Measurements from ENCODE around the gene MFGE8.

Gene MFGE8

GRCh38 chr15:88897142-88897455 is 16.1 kb downstream of the MFGE8 start:
- ATAC-seq, result no peak; the same call in 2 of the 3 replicates

GRCh38 chr15:88896333-88897033 is 16.7 kb downstream of the MFGE8 start:
- TF ChIP-seq ARNTL (CRISPR knock-in tag; IDR thresholded peaks at IDR 0.05; ENCODE audit: borderline replicate concordance, low read depth) (no peak), PATZ1 (CRISPR knock-in tag; IDR thresholded peaks at IDR 0.05; ENCODE audit: borderline replicate concordance) (no peak), ZFP30 (CRISPR knock-in tag; IDR thresholded peaks at IDR 0.05) (no peak), TOX (CRISPR knock-in tag; IDR thresholded peaks at IDR 0.05; ENCODE audit: borderline replicate concordance) (no peak), RARB (CRISPR knock-in tag; IDR thresholded peaks at IDR 0.05) (no peak), CSDC2 (CRISPR knock-in tag; IDR thresholded peaks at IDR 0.05) (no peak), ZC3H10 (CRISPR knock-in tag; IDR thresholded peaks at IDR 0.05) (no peak), ESRRG (CRISPR knock-in tag; IDR thresholded peaks at IDR 0.05) (no peak), ISL1 (CRISPR knock-in tag; IDR thresholded peaks at IDR 0.05) (no peak)
- TF ChIP-seq, protein P1, sequence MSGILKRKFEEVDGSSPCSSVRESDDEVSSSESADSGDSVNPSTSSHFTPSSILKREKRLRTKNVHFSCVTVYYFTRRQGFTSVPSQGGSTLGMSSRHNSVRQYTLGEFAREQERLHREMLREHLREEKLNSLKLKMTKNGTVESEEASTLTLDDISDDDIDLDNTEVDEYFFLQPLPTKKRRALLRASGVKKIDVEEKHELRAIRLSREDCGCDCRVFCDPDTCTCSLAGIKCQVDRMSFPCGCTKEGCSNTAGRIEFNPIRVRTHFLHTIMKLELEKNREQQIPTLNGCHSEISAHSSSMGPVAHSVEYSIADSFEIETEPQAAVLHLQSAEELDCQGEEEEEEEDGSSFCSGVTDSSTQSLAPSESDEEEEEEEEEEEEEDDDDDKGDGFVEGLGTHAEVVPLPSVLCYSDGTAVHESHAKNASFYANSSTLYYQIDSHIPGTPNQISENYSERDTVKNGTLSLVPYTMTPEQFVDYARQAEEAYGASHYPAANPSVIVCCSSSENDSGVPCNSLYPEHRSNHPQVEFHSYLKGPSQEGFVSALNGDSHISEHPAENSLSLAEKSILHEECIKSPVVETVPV (CRISPR knock-in tag; IDR thresholded peaks at IDR 0.05), result no peak
- ATAC-seq, result no peak

More at GRCh38 chr15:88897142-88897455, 16.1 kb downstream of the MFGE8 start:
- TF ChIP-seq, protein P1 (CRISPR knock-in tag; IDR thresholded peaks at IDR 0.05), result no peak
- TF ChIP-seq TCF4 (CRISPR knock-in tag; IDR thresholded peaks at IDR 0.05; ENCODE audit: borderline replicate concordance) (no peak), ZNF565 (CRISPR knock-in tag; conservative IDR thresholded peaks at IDR 0.05; ENCODE audit: low read depth) (no peak), PPARA (CRISPR knock-in tag; IDR thresholded peaks at IDR 0.05; ENCODE audit: borderline replicate concordance) (no peak), ZNF70 (CRISPR knock-in tag; IDR thresholded peaks at IDR 0.05) (no peak), ZFP30 (CRISPR knock-in tag; IDR thresholded peaks at IDR 0.05) (no peak), ISL1 (CRISPR knock-in tag; IDR thresholded peaks at IDR 0.05) (no peak), CSDC2 (CRISPR knock-in tag; IDR thresholded peaks at IDR 0.05) (no peak), ESRRG (CRISPR knock-in tag; IDR thresholded peaks at IDR 0.05) (no peak), ZC3H10 (CRISPR knock-in tag; IDR thresholded peaks at IDR 0.05) (no peak), ZNF8 (CRISPR knock-in tag; IDR thresholded peaks at IDR 0.05) (no peak), OSR1 (CRISPR knock-in tag; IDR thresholded peaks at IDR 0.05) (no peak), PATZ1 (CRISPR knock-in tag; IDR thresholded peaks at IDR 0.05; ENCODE audit: borderline replicate concordance) (no peak), SNAI2 (CRISPR knock-in tag; IDR thresholded peaks at IDR 0.05) (no peak), ARNTL (CRISPR knock-in tag; IDR thresholded peaks at IDR 0.05; ENCODE audit: borderline replicate concordance, low read depth) (no peak), GLIS3 (CRISPR knock-in tag; IDR thresholded peaks at IDR 0.05) (no peak)
- TF ChIP-seq, protein P2, sequence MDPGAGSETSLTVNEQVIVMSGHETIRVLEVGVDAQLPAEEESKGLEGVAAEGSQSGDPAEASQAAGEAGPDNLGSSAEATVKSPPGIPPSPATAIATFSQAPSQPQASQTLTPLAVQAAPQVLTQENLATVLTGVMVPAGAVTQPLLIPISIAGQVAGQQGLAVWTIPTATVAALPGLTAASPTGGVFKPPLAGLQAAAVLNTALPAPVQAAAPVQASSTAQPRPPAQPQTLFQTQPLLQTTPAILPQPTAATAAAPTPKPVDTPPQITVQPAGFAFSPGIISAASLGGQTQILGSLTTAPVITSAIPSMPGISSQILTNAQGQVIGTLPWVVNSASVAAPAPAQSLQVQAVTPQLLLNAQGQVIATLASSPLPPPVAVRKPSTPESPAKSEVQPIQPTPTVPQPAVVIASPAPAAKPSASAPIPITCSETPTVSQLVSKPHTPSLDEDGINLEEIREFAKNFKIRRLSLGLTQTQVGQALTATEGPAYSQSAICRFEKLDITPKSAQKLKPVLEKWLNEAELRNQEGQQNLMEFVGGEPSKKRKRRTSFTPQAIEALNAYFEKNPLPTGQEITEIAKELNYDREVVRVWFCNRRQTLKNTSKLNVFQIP (CRISPR knock-in tag; IDR thresholded peaks at IDR 0.05; ENCODE audit: borderline replicate concordance, low read depth), result no peak
- TF ChIP-seq, protein P3, sequence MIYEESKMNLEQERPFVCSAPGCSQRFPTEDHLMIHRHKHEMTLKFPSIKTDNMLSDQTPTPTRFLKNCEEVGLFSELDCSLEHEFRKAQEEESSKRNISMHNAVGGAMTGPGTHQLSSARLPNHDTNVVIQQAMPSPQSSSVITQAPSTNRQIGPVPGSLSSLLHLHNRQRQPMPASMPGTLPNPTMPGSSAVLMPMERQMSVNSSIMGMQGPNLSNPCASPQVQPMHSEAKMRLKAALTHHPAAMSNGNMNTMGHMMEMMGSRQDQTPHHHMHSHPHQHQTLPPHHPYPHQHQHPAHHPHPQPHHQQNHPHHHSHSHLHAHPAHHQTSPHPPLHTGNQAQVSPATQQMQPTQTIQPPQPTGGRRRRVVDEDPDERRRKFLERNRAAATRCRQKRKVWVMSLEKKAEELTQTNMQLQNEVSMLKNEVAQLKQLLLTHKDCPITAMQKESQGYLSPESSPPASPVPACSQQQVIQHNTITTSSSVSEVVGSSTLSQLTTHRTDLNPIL (CRISPR knock-in tag; IDR thresholded peaks at IDR 0.05; ENCODE audit: low read depth), result no peak

Data from SK-N-SH treated with all-trans-retinoic acid at 6 μM for 48 hours (cell line).